ENCODE data around the gene PRSS12. TPM values are rescaled to one million over a fixed set of nuclear protein-coding genes. Genes with fewer than 3 reads are reported as not detected.

PRSS12 gene
- total and polyA plus RNA-seq, 2 experiments from 2014 or later: 8.2 to 14.4 TPM

- TF ChIP-seq EZH2 (IDR thresholded peaks at IDR 0.05; ENCODE audit: borderline replicate concordance) (no peak), CTCF (IDR thresholded peaks at IDR 0.05; ENCODE audit: poor library complexity) (no peak), EZH2phosphoT487 (IDR thresholded peaks at IDR 0.05; ENCODE audit: low read depth, severe bottlenecking, unreplicated experiment) (no peak)
- Histone ChIP-seq H3K4me2 (no peak overlapping the region), H3K4me1 (ENCODE audit: insufficient read depth) (no peaks in the 10 kb centered on the region), H3K27me3 (no peaks in the 10 kb centered on the region), H4K20me1 (ENCODE audit: insufficient read depth, poor library complexity, severe bottlenecking) (no peaks in the 10 kb centered on the region), H3K4me3 (no peak overlapping the region), H3K9me3 (ENCODE audit: low read depth) (no peaks in the 10 kb centered on the region), H3K27ac (no peak overlapping the region), H3K79me2 (no peaks in the 10 kb centered on the region), H3K36me3 (replicated peaks; ENCODE audit: insufficient read depth, low read depth) (no peaks in the 10 kb centered on the region), H3K9me2 (replicated peaks; ENCODE audit: insufficient read depth) (no peaks in the 10 kb centered on the region), H2AFZ (no peak overlapping the region)
- 65% methylated on average over 5 of the region's 5 CpGs for WGBS (ENCODE audit: low lambda C conversion rate, missing lambda C conversion rate)
- no peak for DNase-seq (ENCODE audit: low spot score)
Measured at GRCh38 chr4:118322831-118323502, 29.8 kb downstream of the PRSS12 start.

- Histone ChIP-seq H3K4me3 (no peak overlapping the region), H3K9me3 (ENCODE audit: low read depth) (no peaks in the 10 kb centered on the region), H3K4me2 (no peak overlapping the region), H2AFZ (no peak overlapping the region), H3K4me1 (ENCODE audit: insufficient read depth) (no peaks in the 10 kb centered on the region), H3K79me2 (no peaks in the 10 kb centered on the region), H4K20me1 (ENCODE audit: insufficient read depth, poor library complexity, severe bottlenecking) (no peaks in the 10 kb centered on the region), H3K27ac (no peak overlapping the region), H3K36me3 (replicated peaks; ENCODE audit: insufficient read depth, low read depth) (no peaks in the 10 kb centered on the region), H3K27me3 (no peaks in the 10 kb centered on the region), H3K9me2 (replicated peaks; ENCODE audit: insufficient read depth) (no peaks in the 10 kb centered on the region)
- no peak for TF ChIP-seq EZH2 (IDR thresholded peaks at IDR 0.05; ENCODE audit: borderline replicate concordance)
- TF ChIP-seq EZH2phosphoT487 (IDR thresholded peaks at IDR 0.05; ENCODE audit: low read depth, severe bottlenecking, unreplicated experiment): no peak
- no peak for TF ChIP-seq CTCF (IDR thresholded peaks at IDR 0.05; ENCODE audit: poor library complexity)
- no peak for DNase-seq (ENCODE audit: low spot score)
- WGBS (ENCODE audit: low lambda C conversion rate, missing lambda C conversion rate): 90% methylated on average over 1 of the region's 1 CpG
Measured at GRCh38 chr4:118318931-118319330, 33.9 kb downstream of the PRSS12 start.

- DNase-seq (ENCODE audit: low spot score): no peak
- Histone ChIP-seq H2AFZ (no peak overlapping the region), H3K27me3 (no peaks in the 10 kb centered on the region), H3K36me3 (replicated peaks; ENCODE audit: insufficient read depth, low read depth) (no peaks in the 10 kb centered on the region), H3K79me2 (no peaks in the 10 kb centered on the region), H3K4me2 (no peak overlapping the region), H3K27ac (no peak overlapping the region), H4K20me1 (ENCODE audit: insufficient read depth, poor library complexity, severe bottlenecking) (no peaks in the 10 kb centered on the region), H3K9me2 (replicated peaks; ENCODE audit: insufficient read depth) (no peaks in the 10 kb centered on the region), H3K4me1 (ENCODE audit: insufficient read depth) (no peaks in the 10 kb centered on the region), H3K9me3 (ENCODE audit: low read depth) (no peaks in the 10 kb centered on the region), H3K4me3 (no peak overlapping the region)
- WGBS (ENCODE audit: low lambda C conversion rate, missing lambda C conversion rate): 92% methylated on average over 2 of the region's 2 CpGs
- TF ChIP-seq EZH2 (IDR thresholded peaks at IDR 0.05; ENCODE audit: borderline replicate concordance) (no peak), CTCF (IDR thresholded peaks at IDR 0.05; ENCODE audit: poor library complexity) (no peak), EZH2phosphoT487 (IDR thresholded peaks at IDR 0.05; ENCODE audit: low read depth, severe bottlenecking, unreplicated experiment) (no peak)
Measured at GRCh38 chr4:118317691-118318090, 35.1 kb downstream of the PRSS12 start.
